C4-2B (cell line): Measurements from ENCODE around the gene STX18.

Experiments
- ZFX ChIP-seq: fragments of 450-650 bp; IDR thresholded peaks from 2 replicates; pipeline ENCODE4 v1.6.1; 2017
- TF ChIP-seq, protein P1 (sequence below): fragments of 450-650 bp; conservative IDR thresholded peaks from 2 replicates; pipeline ENCODE4 v1.5.1; 2017; ENCODE audit warnings: mild to moderate bottlenecking

DNA sequence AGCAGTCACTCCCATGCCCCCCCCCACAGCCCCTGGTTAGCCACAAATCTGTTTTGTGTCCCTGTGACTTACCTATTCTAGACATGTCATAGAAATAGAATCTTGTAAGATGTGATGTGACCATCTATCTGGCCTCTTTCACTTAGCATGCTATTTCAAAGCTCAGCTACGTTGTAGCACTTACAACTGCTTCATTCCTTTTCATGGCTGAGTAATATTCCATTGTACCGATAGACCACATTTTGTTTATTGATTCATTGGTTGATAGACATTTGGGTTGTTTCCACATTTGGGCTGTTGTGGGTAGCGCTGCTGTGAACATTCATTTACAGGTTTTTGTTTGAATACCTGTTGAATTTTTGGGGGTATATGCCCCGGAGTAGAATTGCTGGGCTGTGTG lies 143.4 kb downstream of the STX18 start:
- TF ChIP-seq, protein P1, sequence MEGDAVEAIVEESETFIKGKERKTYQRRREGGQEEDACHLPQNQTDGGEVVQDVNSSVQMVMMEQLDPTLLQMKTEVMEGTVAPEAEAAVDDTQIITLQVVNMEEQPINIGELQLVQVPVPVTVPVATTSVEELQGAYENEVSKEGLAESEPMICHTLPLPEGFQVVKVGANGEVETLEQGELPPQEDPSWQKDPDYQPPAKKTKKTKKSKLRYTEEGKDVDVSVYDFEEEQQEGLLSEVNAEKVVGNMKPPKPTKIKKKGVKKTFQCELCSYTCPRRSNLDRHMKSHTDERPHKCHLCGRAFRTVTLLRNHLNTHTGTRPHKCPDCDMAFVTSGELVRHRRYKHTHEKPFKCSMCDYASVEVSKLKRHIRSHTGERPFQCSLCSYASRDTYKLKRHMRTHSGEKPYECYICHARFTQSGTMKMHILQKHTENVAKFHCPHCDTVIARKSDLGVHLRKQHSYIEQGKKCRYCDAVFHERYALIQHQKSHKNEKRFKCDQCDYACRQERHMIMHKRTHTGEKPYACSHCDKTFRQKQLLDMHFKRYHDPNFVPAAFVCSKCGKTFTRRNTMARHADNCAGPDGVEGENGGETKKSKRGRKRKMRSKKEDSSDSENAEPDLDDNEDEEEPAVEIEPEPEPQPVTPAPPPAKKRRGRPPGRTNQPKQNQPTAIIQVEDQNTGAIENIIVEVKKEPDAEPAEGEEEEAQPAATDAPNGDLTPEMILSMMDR, result no peak
- TF ChIP-seq ZFX, result no peak
